AG08396 (cell line): ENCODE results near the gene ATPAF1.

Source experiments
- DNase-seq: peaks from one replicate; pipeline ENCODE4 v3.0.0; 2012; ENCODE audit warnings: low spot score, mixed read lengths

ATPAF1 gene

DNA sequence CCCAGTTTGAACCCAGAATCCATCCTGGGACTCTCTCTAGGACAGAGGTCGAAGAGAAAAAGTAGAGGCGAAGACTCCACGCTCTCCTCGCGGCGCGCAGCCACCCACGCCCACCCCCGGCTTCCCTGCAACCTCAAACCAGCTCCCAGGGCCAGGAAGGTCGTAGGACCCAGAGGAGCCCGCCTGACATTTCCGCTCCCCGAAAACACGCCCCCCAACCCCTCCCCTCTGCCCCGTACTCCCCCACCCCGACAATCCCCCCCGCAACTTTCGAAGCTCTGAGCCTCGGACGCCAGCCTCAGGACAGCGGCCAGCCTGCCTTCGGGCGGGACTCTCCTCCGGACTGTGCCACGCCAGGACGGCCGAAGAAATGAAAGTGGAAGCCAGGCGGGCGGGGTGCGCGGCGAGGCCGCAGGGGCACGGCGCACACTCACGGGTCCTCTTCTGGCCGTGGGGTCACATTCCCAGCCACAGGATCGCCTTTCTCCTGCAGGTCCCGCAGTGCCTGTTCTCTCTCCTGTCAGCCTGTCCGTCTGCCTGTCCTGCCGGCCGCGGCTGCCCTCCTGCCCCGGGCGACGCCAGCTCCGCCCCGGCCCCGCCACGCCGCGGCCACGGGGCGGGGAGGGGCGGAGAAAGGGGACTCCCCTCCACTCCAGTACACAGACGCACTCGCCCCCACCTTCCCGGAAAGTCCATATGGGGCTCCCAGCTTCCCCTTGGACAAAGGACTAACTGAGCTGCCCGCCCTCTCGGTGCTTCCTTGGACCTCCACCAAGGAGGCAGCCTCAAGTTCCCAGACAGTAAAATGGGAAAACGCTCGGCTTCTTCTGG lies 51.7 kb downstream of the ATPAF1 start, which contains the start of gene MOB3C:
TSS of gene MOB3C (minus strand) at position 535 of the 831 bp plus-strand sequence. CDS start 3,490 bp downstream, outside the sequence.
- DNase-seq = peak; percentile 87

DNA sequence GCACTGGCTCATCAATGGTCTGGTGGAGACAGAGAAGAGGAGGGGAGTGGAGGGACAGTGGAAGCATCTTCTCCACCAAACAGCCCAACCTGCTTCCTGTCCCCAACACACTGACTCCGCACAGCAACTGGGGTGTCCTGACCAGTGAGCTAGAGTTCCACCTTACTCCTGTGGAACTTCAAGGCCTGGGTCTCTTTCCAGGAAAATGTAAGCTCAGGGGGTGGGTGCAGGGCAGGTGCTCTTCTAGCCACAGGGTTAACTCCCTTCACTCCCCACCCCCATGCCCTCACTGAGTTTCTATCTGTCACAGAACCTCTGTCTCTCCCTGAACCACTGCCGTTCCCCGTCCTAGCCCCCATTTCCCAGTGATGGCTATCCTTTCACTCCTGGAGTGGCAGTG lies 52.4 kb downstream of the ATPAF1 start:
- DNase-seq = no peak

DNA sequence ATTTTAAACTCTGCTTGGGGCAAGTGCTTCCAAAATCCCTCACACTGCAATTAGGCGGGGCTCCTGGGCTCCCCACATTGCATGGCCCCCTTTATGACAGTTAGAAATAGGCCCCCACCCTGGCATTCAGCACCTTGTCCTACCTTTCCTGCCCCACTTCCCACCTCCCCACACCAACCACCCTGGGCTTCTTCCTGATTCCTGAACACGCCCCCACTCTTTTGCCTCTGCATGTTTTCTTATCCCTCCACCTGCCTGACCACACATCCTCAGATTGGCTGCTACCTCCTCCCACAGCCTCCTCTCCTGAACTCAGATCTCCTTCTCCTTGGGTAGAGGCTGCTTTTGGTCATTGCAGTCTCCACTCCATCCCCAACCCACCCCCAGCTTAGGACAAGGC lies 53.1 kb downstream of the ATPAF1 start:
- no peak for DNase-seq

DNA sequence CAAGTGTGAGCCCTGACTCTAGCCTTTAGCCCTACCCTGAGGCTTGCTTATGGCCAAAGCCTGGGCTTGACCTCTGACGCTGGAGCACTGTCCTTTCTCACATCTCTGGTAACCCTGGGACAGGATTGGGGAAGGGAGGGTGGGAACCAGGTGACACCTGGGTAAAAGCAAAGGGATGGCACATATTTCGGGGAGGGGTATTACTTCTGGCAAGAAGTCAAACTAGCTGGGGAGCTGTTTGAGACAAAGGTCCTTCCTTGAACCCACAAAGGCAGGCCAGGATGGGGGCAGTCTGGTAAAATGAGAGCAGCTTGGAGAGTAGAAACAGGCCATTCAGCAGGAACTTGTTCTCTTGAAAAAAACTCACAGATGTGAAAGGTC lies 53.6 kb downstream of the ATPAF1 start:
- DNase-seq = no peak

DNA sequence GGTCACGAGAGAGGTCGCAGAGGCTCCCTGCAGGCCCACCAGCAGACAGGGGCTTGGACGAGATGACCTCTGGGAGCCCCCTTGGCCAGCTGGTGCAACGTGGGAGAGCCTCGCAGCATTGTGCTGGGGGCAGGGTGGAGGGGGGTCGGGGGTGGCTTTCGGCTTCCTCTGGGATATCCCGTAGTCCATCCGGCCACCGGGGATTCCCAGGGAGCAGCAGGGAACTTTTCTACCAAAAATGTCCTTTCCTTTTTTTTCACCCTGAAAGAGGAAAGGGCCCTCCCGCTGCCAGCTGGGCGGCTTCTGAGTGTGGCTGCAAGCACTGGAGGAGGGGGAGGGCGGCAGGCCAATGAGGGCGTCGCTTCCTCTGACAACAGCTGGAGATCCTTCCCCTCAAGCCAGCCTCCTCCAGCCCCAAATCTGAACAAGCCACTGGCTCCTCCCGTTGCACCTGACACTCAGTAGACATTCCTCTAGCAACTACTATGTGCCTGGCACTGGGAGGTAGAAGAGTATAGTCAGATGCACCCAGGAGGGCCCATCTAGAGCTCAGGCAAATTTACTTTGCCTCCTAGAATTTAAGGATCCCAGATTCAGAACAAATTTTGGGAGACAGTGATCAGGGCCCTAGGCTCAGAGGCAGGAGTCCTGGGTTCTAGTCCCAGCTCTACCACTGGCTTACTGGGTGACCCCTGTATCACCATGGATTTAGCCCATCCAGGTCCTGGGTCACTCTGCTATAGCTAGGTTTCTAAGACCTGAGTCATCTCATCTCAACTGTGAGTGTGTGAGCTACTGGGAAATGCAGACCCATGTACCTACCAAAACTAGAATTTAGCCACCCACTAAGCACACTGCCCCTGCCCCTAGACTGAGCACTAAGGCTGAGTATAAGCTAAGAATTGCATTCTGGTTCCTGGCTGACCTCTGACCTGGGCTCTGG lies 54.2 kb downstream of the ATPAF1 start:
- peak; percentile 82 for DNase-seq

DNA sequence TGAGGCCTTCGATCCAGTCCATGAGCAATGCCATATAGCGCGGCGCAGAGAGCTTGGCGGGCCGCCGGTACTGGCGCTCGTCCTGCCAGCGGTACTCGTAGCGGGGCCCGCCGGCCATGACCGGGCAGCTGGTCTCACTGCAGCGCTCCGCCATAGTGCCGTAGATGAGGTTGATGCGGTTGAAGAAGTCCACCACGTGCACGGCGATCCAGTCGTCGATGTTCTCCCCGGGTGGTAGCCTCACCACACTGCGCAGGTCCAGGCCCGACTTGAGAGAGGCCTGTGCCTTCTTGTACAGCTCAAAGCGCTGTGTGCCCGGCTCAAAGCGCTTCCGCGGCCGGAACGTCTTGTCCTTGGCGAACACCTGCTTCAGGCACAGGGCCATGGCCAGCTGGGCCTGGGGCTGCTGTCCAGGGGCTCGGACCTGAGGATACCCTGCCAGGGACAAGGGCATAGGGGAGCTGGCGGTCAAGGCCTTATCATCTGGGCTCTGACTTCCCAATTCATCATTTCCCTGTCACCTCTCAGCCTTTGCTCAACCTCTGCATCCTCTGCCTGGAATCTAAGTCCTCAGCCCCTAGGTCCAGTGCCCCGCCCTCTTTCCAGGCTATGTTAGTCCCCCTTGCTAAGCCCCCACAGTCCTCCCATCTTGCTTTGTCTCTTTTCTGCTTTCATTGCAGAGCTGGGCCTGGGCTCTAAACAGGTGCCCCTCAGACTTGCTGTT lies 55.1 kb downstream of the ATPAF1 start:
- DNase-seq = no peak

DNA sequence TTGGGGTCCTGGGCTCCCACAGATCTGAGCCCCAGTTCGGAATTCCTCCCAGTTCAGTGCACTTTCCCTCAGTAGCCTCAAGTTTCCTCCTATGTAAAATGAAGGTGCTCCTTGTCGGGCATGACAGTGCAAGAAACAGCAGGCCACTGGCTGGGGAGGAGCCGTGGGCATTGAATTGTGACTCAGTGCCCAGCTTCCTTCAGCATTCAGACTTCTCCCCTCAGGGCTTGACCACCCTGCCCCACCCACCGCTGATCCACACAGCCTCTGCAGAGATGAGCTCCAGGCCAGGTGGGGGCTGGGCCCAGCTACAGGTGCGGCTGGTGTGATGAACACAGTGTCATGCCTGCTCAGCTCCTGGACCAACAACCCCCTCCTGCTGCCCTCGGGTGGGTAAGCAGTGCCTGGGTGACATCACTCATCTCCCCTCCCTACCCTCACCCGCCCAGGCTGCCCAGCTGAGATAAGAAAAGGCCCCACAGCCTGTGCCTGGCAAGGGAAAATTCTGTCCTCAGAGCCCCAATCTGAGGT lies 56.4 kb downstream of the ATPAF1 start:
- no peak for DNase-seq

DNA sequence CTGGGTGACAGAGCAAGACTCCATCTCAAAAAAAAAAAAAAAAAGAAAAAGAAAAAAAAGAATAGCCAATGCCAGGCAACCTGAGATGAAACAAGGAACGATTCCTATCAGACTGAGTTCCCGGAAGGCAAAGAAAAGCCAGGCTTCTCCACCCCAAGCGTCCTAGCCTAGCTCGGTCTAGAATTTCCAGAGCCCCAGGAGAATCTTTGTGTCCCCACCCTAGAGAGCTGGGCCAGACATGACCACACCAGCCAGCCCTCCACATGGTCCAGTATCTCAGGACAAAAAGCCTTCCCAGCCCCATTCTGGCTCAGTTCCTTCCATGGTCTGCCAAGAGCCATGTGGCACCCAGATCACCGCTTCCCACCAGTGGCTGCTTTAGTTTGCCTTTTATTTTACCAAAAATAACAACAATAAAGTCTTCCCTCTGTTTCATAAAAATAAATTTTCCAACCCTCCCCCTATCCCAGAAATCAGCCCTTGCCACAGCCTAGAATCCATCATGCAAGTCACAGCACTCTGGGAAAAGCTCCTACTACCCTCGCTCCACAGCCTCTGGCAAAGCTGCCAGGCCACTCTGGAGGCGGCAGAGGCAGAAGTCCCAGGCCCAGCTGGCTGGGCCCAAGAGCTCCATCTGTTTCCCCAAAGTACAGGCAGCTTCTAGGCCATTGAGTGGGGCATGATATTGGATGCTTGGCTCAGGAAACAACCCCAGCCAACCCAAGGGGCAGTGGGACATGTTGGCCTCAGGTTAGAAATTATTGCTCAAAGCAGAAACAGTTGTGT lies 60.6 kb downstream of the ATPAF1 start:
- DNase-seq = no peak

DNA sequence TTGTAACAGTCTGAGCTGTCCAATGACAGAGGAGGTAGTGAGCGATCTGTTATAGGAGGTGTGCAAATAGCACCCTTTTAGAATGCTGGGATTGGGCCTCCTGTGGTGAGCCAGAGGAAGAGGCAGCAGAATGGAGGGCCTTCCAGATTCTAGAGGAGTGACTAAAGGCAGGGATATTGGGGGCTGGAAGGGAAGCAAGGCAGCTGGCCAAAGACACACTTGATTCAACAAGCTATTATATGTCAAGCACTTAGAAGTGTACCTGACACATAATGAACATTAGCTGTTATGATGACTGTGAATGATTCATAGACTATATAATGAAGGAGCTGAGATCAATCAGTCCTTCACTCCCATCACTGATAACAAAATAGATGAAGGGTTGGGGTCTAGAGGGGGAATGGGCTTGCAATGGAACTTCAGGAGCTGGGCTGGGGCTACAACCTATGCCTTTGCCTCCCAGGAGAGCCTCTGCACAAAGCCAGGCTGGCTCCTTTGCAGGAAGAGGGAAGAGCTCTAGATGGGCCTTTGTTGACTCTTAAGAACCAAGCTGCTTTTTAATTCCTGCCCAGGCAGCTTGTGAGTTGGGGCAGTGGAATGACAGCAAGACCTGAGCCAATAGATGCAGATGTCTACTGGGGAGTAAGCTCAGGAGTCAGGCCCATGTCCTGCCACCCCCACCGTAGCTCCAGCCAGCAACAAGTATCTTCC lies 61.8 kb downstream of the ATPAF1 start:
- peak; percentile 21 for DNase-seq

DNA sequence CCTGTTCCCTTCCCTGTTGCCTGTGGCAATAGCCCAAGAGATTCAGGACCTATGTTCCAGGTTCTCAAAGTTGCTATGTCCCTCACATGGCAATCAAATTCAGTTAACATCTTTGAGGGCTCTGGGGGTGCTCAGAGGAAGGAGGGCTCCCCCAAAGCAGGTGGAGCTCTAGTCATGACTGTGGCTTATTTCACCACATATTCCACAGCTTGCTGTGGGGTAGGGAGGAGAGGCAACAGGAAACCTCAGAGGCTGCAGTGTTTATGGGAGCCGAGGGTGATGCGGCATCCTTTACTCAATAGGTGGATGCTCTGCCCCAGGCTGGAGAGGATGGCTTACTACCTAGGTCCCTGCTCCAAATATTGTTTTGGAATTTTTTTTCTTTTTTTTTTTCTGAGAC lies 62.9 kb downstream of the ATPAF1 start:
- DNase-seq = no peak

DNA sequence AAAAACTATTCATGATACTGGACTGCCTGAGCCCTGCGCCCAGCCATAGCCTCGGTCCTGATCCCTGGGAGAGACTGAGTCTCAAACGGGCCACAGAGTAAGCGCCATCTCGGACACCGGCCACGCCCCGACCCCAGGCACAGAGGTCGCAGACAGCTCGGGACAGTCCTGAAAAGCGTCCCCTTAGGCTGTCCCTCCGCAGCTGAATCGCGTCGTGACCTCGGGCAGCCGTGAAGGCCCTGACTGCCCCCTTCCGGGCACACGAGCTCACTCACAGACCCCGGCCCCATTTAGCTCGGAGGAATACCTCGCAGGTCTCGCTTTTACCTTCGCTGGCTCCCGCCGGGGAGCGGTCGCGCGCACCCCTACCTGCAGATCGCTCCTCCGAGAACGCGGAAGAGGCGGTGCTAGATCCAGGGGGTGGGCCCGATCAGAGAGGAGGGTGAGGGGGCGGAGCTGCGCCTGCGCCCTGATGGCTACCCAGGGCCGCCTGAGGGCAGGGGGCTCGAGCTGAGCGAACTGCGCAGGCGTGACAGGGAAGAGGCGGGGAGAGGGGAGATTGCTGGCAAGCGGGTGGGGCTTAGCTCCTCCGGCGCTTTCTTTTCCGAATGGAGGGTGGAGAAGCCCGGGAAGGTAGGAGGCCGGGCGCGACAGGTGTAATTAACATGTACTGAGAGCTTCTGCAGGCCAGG lies 64.2 kb downstream of the ATPAF1 start, which contains the start of gene MKNK1:
TSS of gene MKNK1 (minus strand) at position 411 of the 692 bp plus-strand sequence. CDS start 20,941 bp downstream, outside the sequence.
- peak; percentile 100 for DNase-seq

DNA sequence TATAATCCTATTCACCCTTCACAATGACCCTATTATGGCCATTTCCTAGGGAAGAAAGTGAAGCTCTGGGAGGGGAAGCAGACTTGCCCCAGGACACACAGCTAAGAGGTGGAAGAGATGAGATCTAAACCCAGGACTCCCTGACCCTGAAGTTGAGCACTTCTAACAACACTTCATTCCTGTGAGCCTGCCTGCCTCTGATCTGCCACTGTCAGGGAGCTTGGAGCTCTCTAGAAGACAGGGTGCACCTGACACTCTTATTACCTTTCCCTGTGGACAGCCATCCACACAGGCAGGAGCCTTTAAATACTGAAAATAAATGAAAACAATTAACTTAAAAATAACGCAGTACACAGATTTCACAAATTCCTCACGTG lies 64.7 kb downstream of the ATPAF1 start:
- no peak for DNase-seq

DNA sequence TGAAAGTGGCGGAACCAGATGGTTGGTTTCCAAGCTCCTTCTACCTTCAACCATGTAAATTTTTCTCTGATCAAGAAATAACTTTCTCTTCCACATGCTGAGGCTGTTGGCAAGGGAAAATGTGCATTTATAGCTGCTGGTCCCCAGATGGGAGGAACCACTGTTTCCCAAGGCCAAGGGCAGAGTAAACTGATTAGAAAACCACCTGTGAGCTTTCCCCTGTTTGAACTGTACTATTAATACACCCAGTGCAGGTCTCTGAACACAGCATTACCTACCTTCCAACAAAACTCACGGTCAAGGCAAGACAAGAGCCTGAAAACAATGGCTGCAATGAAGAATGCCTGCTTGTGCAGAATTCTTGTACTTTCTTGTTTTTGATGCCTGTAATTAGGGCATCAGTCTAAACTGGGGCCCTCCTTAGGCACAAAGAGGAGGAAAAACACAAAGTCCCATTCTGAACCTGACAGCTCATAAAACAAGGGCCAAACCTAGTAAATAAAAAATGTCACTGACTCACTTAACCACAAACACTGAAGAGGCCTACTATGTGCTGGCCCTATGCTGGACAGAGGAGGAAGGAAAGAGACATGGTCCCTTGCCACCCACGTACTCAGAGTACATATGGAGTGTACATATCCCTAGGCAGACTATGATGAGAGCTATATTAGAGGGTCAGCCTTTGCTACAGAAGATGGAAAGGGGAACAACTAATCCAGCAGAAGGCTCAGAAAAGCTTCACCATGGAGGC lies 66.7 kb downstream of the ATPAF1 start:
- DNase-seq = no peak

DNA sequence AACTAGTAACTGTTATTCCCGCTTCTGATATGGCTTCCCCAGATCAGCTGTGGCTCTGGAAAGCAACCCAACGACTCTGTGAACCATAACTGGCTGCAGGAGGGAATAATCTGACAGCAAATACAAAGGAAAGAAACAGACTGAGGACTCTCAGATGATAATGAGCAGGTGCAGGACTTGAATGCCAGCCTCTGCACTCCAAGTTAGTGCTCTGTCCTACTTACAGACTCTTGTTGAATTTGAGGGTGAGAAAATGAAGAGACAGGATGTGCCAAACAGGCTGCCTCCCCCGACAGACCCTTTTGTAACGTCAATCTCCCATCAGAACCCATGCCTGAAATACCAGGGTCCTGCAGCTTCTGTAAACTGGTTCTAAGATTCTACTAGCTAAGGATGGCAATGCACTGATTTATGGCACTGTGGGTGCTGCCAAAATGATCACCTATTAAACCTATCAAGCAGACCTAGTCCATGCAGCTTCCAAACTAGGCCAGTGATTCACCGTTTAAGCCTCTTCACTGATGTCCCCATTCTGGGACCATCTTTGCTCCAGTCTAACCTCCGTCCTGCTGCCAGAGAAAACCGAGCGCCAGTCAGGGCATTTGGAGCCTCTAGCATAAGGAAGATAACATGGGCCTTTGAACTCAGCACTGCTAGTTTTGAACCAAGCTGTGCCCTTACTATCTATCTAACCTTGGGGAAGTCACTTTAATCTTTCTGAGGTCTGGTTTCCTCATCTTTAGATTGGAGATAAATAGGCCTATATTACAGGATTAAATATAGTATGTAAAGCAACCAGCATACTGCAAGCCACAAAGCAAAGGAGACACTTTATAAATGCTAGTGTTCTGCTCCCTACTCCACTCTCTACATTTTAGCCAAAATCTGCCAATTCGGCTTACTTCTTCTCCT lies 68.8 kb downstream of the ATPAF1 start:
- no peak for DNase-seq

DNA sequence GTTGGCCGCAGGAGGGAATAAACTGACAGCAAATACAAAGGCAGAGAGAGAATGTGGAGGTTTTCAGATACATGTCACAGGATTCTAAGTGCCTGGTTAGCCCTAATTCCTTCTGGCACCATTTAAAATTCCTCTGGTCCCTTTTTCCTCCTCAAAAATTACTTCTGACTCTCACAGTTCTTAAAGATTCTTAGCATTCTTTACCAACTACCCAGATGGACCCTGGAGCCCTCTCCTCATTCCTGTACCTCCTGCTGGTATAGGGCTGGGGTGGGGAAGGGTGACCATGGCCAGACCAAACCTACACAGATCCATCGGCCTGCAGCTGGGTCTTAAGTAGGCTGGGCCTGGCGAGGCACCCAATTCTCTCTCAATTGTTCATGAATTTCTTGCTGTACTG lies 71.3 kb downstream of the ATPAF1 start:
- no peak for DNase-seq

DNA sequence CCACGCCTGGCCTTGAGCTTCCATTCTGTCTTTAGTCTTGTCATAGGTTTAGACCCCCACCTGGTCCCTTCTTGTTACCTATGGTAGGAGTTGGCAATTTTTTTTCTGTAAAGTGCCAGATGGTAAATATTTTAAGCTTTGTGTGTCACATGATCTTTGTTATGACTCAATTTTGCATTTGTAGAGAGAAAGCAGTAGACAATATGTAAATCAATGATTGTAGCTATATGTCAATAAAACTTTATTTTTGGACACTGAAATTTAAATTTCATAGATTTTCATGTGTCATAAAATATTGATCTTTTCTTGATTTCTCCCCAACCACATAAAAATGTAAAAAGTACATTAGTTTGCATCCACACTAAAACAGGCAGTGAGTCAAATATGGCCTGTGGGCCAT lies 72.1 kb downstream of the ATPAF1 start:
- no peak for DNase-seq

DNA sequence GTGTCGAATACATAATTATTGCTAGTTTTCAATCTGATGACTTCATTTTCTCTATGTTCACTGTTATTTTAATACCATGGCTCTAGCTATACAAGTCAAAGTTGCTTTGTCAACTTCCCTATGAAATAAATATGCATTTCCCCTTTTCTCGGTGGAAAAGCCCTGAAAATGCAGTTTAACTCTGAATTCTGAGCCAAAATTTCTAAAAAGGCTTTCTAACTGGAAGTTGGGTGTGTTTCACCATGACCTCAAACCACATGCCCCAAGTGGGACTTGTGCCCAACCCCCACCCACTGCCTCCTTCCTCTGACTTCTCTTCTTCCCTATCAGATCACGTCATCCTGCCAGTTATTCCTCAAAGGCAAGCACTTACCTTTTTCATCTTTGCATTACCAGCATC lies 73.0 kb downstream of the ATPAF1 start:
- no peak for DNase-seq

DNA sequence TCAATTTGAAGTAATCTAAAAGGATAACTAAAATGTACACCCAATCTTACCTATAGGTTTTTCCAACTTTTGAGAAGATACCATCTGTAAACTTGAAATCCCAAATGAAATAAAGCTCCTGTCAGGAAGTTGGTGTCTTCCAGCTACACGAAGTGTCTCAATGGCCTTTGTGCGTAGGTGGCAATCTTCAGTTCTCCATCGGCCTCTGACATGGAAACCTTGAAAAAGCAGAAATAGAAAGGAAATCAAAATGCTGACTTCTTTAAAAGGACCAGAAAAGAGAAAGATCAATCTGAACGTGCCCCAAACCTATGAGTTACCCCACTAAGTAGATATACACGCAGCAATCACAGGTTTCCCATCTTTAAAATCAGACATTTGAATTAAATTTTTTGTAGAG lies 74.1 kb downstream of the ATPAF1 start:
- DNase-seq = no peak
